Measurements from ENCODE around the gene FOCAD.

DNA sequence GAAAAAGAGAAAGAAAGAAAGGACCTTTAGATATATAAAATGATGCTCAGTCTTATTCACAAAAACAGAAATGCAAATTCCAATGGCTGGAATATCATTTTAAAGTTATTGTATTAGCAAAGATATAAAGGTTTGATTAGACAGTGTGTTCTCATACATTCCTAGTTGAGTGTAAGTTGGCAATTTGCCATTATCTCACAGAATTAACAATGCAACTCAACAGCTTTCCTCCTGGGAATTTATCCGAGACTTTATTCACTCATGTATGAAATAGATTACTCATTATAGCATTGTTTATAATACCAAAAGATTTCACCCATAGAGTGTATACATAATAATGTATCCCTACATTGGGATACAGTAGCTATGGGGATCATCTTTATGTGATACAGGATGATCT is 34.7 kb upstream of the FOCAD start:
- TF ChIP-seq, protein P1, sequence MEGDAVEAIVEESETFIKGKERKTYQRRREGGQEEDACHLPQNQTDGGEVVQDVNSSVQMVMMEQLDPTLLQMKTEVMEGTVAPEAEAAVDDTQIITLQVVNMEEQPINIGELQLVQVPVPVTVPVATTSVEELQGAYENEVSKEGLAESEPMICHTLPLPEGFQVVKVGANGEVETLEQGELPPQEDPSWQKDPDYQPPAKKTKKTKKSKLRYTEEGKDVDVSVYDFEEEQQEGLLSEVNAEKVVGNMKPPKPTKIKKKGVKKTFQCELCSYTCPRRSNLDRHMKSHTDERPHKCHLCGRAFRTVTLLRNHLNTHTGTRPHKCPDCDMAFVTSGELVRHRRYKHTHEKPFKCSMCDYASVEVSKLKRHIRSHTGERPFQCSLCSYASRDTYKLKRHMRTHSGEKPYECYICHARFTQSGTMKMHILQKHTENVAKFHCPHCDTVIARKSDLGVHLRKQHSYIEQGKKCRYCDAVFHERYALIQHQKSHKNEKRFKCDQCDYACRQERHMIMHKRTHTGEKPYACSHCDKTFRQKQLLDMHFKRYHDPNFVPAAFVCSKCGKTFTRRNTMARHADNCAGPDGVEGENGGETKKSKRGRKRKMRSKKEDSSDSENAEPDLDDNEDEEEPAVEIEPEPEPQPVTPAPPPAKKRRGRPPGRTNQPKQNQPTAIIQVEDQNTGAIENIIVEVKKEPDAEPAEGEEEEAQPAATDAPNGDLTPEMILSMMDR (conservative IDR thresholded peaks at IDR 0.05; ENCODE audit: low read depth, low read length): no peak
- TF ChIP-seq EZH2 (IDR thresholded peaks at IDR 0.05; ENCODE audit: borderline replicate concordance, low read depth, low read length, poor library complexity, severe bottlenecking): no peak
